GM12892 (cell line): ENCODE measurements around the gene STRN4.

ENCODE experiments used
- POLR2A ChIP-seq: IDR thresholded peaks from 2 replicates; pipeline ENCODE4 v1.6.1; 2011; ENCODE audit warnings: low read depth, low read length, control low read depth
- POLR2AphosphoS5 ChIP-seq: IDR thresholded peaks from 2 replicates; pipeline ENCODE4 v1.6.1; 2011; ENCODE audit warnings: low read depth, low read length, control low read depth
- TAF1 ChIP-seq: IDR thresholded peaks from 2 replicates; pipeline ENCODE4 v1.6.1; 2011; ENCODE audit warnings: low read depth, mild to moderate bottlenecking, control low read depth, low read length, borderline replicate concordance

DNA sequence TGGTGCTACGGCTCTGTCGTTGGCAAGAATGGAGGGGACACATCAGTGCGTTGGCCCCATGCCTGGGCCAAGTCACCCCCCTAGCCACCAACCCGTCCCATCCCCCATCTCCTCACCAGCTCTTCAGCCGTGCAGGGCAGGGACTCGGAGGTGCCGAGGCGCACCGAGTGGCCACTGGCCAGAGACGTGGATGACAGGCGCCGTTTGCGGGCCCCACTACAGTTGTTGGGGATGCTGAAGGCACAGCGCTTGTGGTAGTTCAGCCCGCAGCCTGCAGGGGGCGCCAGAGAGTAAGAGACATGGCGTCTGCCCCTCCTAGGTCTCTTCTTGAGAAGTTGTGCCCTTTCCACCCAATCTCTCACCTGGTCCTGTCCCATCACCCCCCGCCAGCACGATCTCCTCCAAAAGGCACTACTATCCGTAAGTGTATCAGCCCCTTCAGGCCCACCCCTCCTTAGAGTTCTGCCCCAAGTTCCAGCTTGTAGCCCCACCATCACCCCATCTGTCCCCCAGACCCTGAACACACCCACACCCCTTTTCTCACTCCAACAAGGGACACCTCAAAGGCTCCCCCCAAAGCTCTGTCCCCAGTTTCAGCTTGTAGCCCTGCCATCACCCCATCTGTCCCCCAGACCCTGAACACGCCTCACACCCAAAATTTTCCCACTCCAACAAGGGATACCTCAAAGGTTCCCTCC lies 41.7 kb downstream of the STRN4 start:
- 0 out of 2 replicates have a peak, but pooled peaks have one; percentile 8 for TF ChIP-seq POLR2A
- no peak for TF ChIP-seq TAF1
- TF ChIP-seq POLR2AphosphoS5: peak; percentile 30; the same call in 1 of the 2 replicates
